ENCODE results near the gene CEP120. TPM values are rescaled to one million over a fixed set of nuclear protein-coding genes. Genes with fewer than 3 reads are reported as not detected.

Gene CEP120
- total and polyA plus RNA-seq, 2 of the 4 experiments (the other 2 are of a cell fraction), result 6.7 to 46.1 TPM

- TF ChIP-seq BHLHE40 (IDR thresholded peaks at IDR 0.05; ENCODE audit: low read depth, low read length) (no peak), CEBPB (IDR thresholded peaks at IDR 0.05; ENCODE audit: low read depth, low read length) (no peak), NFE2L2 (IDR thresholded peaks at IDR 0.05; ENCODE audit: low read depth, low read length) (no peak), MXI1 (IDR thresholded peaks at IDR 0.05; ENCODE audit: borderline replicate concordance, low read depth, low read length) (no peak)
- Histone ChIP-seq H2BK15ac (ENCODE audit: low read depth, low read length) (no peak overlapping the region), H3K79me1 (ENCODE audit: low read depth in 1 of 2, low read length in 2 of 2) (no peaks in the 10 kb centered on the region), H2BK20ac (ENCODE audit: low read depth, low read length) (no peak overlapping the region), H3K4me1 (ENCODE audit: control insufficient read depth, insufficient read depth, low read length) (no peaks in the 10 kb centered on the region), H2AFZ (replicated peaks; ENCODE audit: low read length, poor library complexity) (no peak overlapping the region), H3K18ac (ENCODE audit: low read depth, low read length) (no peak overlapping the region), H3K4ac (ENCODE audit: low read depth, low read length) (no peak overlapping the region), H3K4me2 (ENCODE audit: low read depth, low read length) (no peak overlapping the region), H3K9ac (ENCODE audit: low read depth, low read length) (no peak overlapping the region), H3K36me3 (ENCODE audit: control insufficient read depth, insufficient read depth, low read length) (no peaks in the 10 kb centered on the region), H3K9me3 (ENCODE audit: control insufficient read depth, insufficient read depth, low read length) (no peaks in the 10 kb centered on the region), H3K4me3 (ENCODE audit: insufficient read depth, low read depth, low read length) (no peak overlapping the region), H4K20me1 (ENCODE audit: insufficient read depth, low read length) (no peaks in the 10 kb centered on the region), H2AK5ac (ENCODE audit: low read depth, low read length) (no peak overlapping the region), H2BK120ac (ENCODE audit: low read depth, low read length) (no peak overlapping the region), H2BK5ac (ENCODE audit: low read depth, low read length, poor library complexity, severe bottlenecking) (no peak overlapping the region), H4K5ac (ENCODE audit: low read depth, low read length) (no peak overlapping the region), H4K8ac (ENCODE audit: low read depth in 2 of 2, low read length in 2 of 2) (no peak overlapping the region), H3K27ac (ENCODE audit: insufficient read depth, low read length) (no peak overlapping the region), H3K9me1 (ENCODE audit: insufficient read depth, low read length) (peaks cover 2% of the 10 kb centered on the region; the same call in 1 of the 2 replicates), H3K27me3 (ENCODE audit: control insufficient read depth, insufficient read depth, low read length) (no peaks in the 10 kb centered on the region), H3K23ac (ENCODE audit: low read depth, low read length) (no peak overlapping the region), H3K14ac (replicated peaks; ENCODE audit: low read depth, low read length) (no peak overlapping the region), H3K56ac (ENCODE audit: extremely low read depth, insufficient read depth, low read length) (no peak overlapping the region), H2AK9ac (replicated peaks; ENCODE audit: low read depth, low read length, poor library complexity) (no peak overlapping the region), H4K91ac (ENCODE audit: insufficient read depth, low read depth, low read length) (no peak overlapping the region)
- intact Hi-C loops (cut with micrococcal nuclease), result no loop called here
- no CpG with 5 or more reads among the region's 3 CpGs for WGBS, 2 experiments (ENCODE audit: extremely low coverage in 2 of 2, insufficient read length in 1 of 2)
- no TSS peak for BruUV-seq (replicated peaks)
- ChIA-PET POLR2A (ENCODE audit: unreplicated experiment) (no interaction called here), CTCF (no interaction called here)
- ATAC-seq (ENCODE audit: low read depth), result no peak
- in situ Hi-C loops (cut with MboI; ENCODE audit: low sequenced_read_pairs), result no loop called here
- dilution Hi-C loops (cut with HindIII; ENCODE audit: low sequenced_read_pairs, unreplicated experiment), result no loop called here
- peak; percentile 18 for DNase-seq
Measured at GRCh38 chr5:123444016-123444415, 20.8 kb upstream of the CEP120 start.

Data from IMR-90 (cell line).